Tibial nerve (tissue), 4 donors: ENCODE measurements around the gene KPNA1.

Source experiments
- EP300 ChIP-seq, 2 donors: sonication (generic); formaldehyde crosslinking; IDR thresholded peaks; one replicate each; pipeline ENCODE4 v1.6.1; 2017; ENCODE audit warnings: antibody characterized with exemption in 2 of 2, mild to moderate bottlenecking in 1 of 2
- TF ChIP-seq, protein P1 (sequence below), 5 experiments: fragments of 200-600 bp in 3 of 5; fragments of 450-650 bp in 2 of 5; sonication (generic) in 3 of 5; IDR thresholded peaks; one replicate each; pipeline ENCODE4 v1.5.1; 2016 to 2019; ENCODE audit warnings: antibody characterized with exemption in 5 of 5, mild to moderate bottlenecking in 3 of 5, moderate library complexity in 2 of 5

DNA sequence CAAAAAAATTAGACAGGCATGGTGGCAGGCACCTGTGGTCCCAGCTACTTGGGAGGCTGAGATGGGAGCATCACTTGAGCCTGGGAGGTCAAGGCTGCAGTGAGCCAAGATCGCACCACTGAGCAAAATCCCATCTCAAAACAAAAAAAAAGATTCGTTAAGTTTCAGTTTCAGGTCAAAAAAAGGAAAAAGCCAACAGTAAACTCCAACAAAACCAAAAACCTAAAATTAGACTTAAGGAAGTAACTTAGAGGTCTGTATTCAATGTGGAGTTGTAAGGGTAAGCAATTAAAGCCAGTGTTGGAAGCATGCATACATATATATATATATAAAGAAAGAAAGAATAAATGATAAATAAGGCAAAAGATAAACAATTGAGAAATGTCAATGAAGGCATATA is 11.8 kb downstream of the KPNA1 start:
- TF ChIP-seq, protein P1, sequence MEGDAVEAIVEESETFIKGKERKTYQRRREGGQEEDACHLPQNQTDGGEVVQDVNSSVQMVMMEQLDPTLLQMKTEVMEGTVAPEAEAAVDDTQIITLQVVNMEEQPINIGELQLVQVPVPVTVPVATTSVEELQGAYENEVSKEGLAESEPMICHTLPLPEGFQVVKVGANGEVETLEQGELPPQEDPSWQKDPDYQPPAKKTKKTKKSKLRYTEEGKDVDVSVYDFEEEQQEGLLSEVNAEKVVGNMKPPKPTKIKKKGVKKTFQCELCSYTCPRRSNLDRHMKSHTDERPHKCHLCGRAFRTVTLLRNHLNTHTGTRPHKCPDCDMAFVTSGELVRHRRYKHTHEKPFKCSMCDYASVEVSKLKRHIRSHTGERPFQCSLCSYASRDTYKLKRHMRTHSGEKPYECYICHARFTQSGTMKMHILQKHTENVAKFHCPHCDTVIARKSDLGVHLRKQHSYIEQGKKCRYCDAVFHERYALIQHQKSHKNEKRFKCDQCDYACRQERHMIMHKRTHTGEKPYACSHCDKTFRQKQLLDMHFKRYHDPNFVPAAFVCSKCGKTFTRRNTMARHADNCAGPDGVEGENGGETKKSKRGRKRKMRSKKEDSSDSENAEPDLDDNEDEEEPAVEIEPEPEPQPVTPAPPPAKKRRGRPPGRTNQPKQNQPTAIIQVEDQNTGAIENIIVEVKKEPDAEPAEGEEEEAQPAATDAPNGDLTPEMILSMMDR (IDR thresholded peaks at IDR 0.05) = no peak
- no peak for TF ChIP-seq EP300 (IDR thresholded peaks at IDR 0.05)
